ENCODE data around the gene DLK2.

GRCh38 chr6:43492673-43493072 lies 37.3 kb upstream of the DLK2 start:
- TF ChIP-seq CTCF (conservative IDR thresholded peaks at IDR 0.05; ENCODE audit: low read length) (no peak), EZH2phosphoT487 (IDR thresholded peaks at IDR 0.05; ENCODE audit: borderline replicate concordance, low read depth, low read length) (no peak)

Data from OCI-LY7 (cell line).